ENCODE data around the gene CHD3.

Gene CHD3

DNA sequence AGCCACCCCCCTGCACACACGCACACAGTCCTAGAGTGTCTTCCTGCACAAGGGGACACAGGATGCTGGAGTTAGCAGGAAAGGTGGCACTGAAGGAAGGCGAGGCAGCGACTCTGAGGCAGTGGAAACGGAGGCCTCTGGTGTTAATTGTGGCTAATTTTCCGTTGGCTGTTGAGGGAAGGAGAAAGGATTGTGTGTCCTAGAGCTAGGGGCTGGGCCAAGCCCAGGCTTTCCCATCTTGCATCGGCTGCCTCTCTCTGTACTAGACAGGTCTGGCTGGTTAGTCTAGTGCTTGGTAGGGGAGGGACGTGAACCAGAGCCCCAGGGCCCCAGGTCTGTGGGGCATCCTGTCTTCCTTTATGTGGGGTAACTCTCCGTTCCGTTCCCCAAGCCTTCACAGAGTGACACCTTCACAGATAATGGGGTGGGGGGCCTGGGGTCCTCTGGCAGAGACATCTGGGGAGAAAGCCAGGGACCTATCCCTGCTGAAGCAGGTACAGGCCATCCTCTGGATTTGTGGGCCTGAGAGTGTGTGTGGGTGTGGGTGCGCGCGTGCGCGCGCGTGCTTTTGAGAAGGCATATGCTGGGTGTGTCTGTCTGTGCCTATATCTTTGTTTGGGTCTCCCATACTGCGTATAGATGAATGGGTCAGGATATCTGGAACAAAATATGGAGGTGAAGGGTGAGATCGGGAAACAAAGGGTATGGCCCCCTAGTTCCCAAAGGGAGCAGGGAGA lies at the start of gene CHD3:
Gene CHD3, plus strand, starts transcription at position 606 of the 737 bp plus-strand sequence. CDS start 212 bp downstream, outside the sequence.
- Histone ChIP-seq H3K4me1 (ENCODE audit: insufficient read depth, low read length) (peaks cover 40% of the 10 kb centered on the region), H3K9me3 (ENCODE audit: insufficient read depth, low read length, severe bottlenecking) (no peaks in the 10 kb centered on the region), H3K79me2 (ENCODE audit: insufficient read depth, low read length) (peaks cover 40% of the 10 kb centered on the region), H2AFZ (ENCODE audit: low read depth, low read length) (peak within 1 kb of the TSS; percentile 50; the same call in 1 of the 2 replicates), H3K4me2 (ENCODE audit: insufficient read depth, low read length) (peak within 1 kb of the TSS; percentile 98), H3K36me3 (ENCODE audit: insufficient read depth, low read length) (peaks cover 38% of the 10 kb centered on the region), H3K4me3 (ENCODE audit: low read depth in 1 of 2, low read length in 2 of 2) (peak within 1 kb of the TSS in 1 of 2 experiments; percentile 91; a peak in 3 of 4 replicates), H3K27me3 (ENCODE audit: insufficient read depth, low read length, poor library complexity) (peaks cover 2% of the 10 kb centered on the region), H3K27ac (ENCODE audit: low read length) (peak within 1 kb of the TSS; percentile 78), H3K9ac (ENCODE audit: low read depth, low read length) (peak within 1 kb of the TSS; percentile 58), H4K20me1 (ENCODE audit: insufficient read depth, low read length) (peaks cover 16% of the 10 kb centered on the region)
- no peak for DNase-seq
- no peak for TF ChIP-seq EZH2 (IDR thresholded peaks at IDR 0.05; ENCODE audit: borderline replicate concordance, low read depth, low read length, severe bottlenecking)
- TF ChIP-seq, protein P1, sequence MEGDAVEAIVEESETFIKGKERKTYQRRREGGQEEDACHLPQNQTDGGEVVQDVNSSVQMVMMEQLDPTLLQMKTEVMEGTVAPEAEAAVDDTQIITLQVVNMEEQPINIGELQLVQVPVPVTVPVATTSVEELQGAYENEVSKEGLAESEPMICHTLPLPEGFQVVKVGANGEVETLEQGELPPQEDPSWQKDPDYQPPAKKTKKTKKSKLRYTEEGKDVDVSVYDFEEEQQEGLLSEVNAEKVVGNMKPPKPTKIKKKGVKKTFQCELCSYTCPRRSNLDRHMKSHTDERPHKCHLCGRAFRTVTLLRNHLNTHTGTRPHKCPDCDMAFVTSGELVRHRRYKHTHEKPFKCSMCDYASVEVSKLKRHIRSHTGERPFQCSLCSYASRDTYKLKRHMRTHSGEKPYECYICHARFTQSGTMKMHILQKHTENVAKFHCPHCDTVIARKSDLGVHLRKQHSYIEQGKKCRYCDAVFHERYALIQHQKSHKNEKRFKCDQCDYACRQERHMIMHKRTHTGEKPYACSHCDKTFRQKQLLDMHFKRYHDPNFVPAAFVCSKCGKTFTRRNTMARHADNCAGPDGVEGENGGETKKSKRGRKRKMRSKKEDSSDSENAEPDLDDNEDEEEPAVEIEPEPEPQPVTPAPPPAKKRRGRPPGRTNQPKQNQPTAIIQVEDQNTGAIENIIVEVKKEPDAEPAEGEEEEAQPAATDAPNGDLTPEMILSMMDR (IDR thresholded peaks at IDR 0.05; ENCODE audit: borderline replicate concordance, extremely low read depth, low read length, poor library complexity, severe bottlenecking), result no peak
- no peak; the same call in 2 of the 3 replicates for ATAC-seq (ENCODE audit: insufficient read depth, low read depth)

DNA sequence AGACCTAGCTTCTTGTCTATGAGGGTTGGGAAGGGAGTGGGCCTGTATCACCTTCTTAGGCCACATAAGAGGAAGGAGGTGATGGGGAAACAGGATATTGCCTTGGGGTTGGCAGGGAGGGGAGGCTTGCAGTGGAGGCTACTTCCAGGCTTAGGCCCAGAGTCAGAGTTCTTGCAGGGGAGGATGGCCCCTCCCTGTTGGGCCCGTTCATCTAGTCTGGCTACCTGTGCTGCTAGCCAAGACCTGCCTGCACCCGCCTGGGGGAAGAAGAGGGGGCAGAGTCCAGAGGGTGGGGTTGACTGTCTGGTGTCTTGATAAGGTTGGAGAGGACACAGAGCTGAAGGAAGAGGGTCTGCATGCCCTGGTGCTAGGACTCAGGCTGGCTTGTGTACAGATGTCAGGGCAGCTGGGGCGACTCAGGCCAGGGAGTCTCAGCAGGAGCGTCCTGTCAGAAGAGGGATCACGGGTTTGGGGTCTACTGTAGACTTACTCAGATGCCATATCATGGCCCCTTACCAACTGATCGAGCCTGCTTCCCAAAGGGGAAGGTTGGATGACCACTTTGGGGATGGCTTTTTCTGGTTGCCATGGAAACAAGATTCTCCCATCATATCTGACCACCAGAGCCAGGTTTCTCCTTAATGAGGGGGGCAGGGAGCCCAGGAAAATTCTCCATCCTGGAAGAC lies 49.3 kb upstream of the CHD3 start:
- no peak overlapping the region for H3K4me3 ChIP-seq (ENCODE audit: low read depth in 1 of 2, low read length in 2 of 2)
- DNase-seq (no peak), ATAC-seq (ENCODE audit: insufficient read depth, low read depth) (no peak)
- H3K4me1 ChIP-seq (ENCODE audit: insufficient read depth, low read length), result peaks cover 82% of the 10 kb centered on the region
- H3K36me3 ChIP-seq (ENCODE audit: insufficient read depth, low read length), result no peaks in the 10 kb centered on the region
- H2AFZ ChIP-seq (ENCODE audit: low read depth, low read length), result no peak overlapping the region
- no peak overlapping the region for H3K27ac ChIP-seq (ENCODE audit: low read length)
- no peaks in the 10 kb centered on the region for H3K9me3 ChIP-seq (ENCODE audit: insufficient read depth, low read length, severe bottlenecking)
- H3K27me3 ChIP-seq (ENCODE audit: insufficient read depth, low read length, poor library complexity), result peaks cover 49% of the 10 kb centered on the region
- no peak overlapping the region for H3K9ac ChIP-seq (ENCODE audit: low read depth, low read length)
- TF ChIP-seq, protein P1 (IDR thresholded peaks at IDR 0.05; ENCODE audit: borderline replicate concordance, extremely low read depth, low read length, poor library complexity, severe bottlenecking), result no peak
- no peak for TF ChIP-seq EZH2 (IDR thresholded peaks at IDR 0.05; ENCODE audit: borderline replicate concordance, low read depth, low read length, severe bottlenecking)
- H4K20me1 ChIP-seq (ENCODE audit: insufficient read depth, low read length), result peaks cover 29% of the 10 kb centered on the region
- no peak overlapping the region for H3K4me2 ChIP-seq (ENCODE audit: insufficient read depth, low read length)
- no peaks in the 10 kb centered on the region for H3K79me2 ChIP-seq (ENCODE audit: insufficient read depth, low read length)

DNA sequence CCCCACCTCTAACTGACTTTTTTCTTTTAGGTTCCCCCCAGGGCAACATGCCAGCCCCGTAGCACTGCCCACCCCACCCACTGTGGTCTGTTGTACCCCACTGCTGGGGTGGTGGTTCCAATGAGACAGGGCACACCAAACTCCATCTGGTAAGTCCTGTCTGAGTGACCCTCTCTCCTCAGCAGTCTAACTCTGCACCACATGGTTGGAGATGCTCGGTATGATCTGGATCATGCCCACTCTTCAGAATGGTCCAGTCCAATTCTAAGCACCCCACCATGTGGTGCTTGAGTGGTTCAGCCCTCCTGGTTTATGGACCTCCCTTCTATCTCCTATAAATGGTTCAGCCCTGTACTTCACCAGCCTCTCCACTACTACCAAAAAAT lies 48.7 kb upstream of the CHD3 start:
- H3K79me2 ChIP-seq (ENCODE audit: insufficient read depth, low read length), result no peaks in the 10 kb centered on the region
- no peak overlapping the region for H3K4me3 ChIP-seq (ENCODE audit: low read depth in 1 of 2, low read length in 2 of 2)
- H3K4me1 ChIP-seq (ENCODE audit: insufficient read depth, low read length), result peaks cover 82% of the 10 kb centered on the region
- no peak overlapping the region for H3K4me2 ChIP-seq (ENCODE audit: insufficient read depth, low read length)
- peaks cover 29% of the 10 kb centered on the region for H4K20me1 ChIP-seq (ENCODE audit: insufficient read depth, low read length)
- DNase-seq (no peak), ATAC-seq (ENCODE audit: insufficient read depth, low read depth) (no peak)
- H3K9me3 ChIP-seq (ENCODE audit: insufficient read depth, low read length, severe bottlenecking), result no peaks in the 10 kb centered on the region
- peaks cover 49% of the 10 kb centered on the region for H3K27me3 ChIP-seq (ENCODE audit: insufficient read depth, low read length, poor library complexity)
- H3K9ac ChIP-seq (ENCODE audit: low read depth, low read length), result no peak overlapping the region
- no peaks in the 10 kb centered on the region for H3K36me3 ChIP-seq (ENCODE audit: insufficient read depth, low read length)
- H2AFZ ChIP-seq (ENCODE audit: low read depth, low read length), result no peak overlapping the region
- no peak for TF ChIP-seq EZH2 (IDR thresholded peaks at IDR 0.05; ENCODE audit: borderline replicate concordance, low read depth, low read length, severe bottlenecking)
- TF ChIP-seq, protein P1 (IDR thresholded peaks at IDR 0.05; ENCODE audit: borderline replicate concordance, extremely low read depth, low read length, poor library complexity, severe bottlenecking), result no peak
- H3K27ac ChIP-seq (ENCODE audit: low read length), result no peak overlapping the region

All from DND-41 (cell line).